Measurements from ENCODE around the gene MOGAT1.

GRCh38 chr2:222646008-222646407 is 25.4 kb upstream of the MOGAT1 start:
- no peak for TF ChIP-seq ZHX1 (conservative IDR thresholded peaks at IDR 0.05; ENCODE audit: low read length)
- no peak for TF ChIP-seq MYC (IDR thresholded peaks at IDR 0.05; ENCODE audit: low read depth, low read length)
- no peak for TF ChIP-seq MYC (CRISPR knock-in tag; IDR thresholded peaks at IDR 0.05; ENCODE audit: borderline replicate concordance, low read depth)
- TF ChIP-seq CTCF (IDR thresholded peaks at IDR 0.05 in 2 of 3, conservative IDR thresholded peaks at IDR 0.05 in 1 of 3; ENCODE audit: insufficient read depth in 2 of 3, low read depth in 1 of 3, low read length in 3 of 3), result no peak
- no peak for TF ChIP-seq DLX4 (CRISPR knock-in tag; IDR thresholded peaks at IDR 0.05)
- no peak for TF ChIP-seq ZNF707 (CRISPR knock-in tag; conservative IDR thresholded peaks at IDR 0.05)
- TF ChIP-seq POLR2B (IDR thresholded peaks at IDR 0.05; ENCODE audit: low read depth, partially characterized antibody), result no peak
- TF ChIP-seq E2F6 (IDR thresholded peaks at IDR 0.05; ENCODE audit: borderline replicate concordance in 1 of 2, extremely low read depth in 1 of 2, insufficient read depth in 1 of 2, insufficient read length in 1 of 2, low read depth in 1 of 2, low read length in 1 of 2, poor library complexity in 1 of 2, severe bottlenecking in 1 of 2), result no peak
- TF ChIP-seq TRIM28 (IDR thresholded peaks at IDR 0.05), result no peak
